ENCODE results near the gene GPSM1.

GRCh38 chr9:136374183-136374575, 46.8 kb downstream of the GPSM1 start:
- TF ChIP-seq MAX (IDR thresholded peaks at IDR 0.05; ENCODE audit: low read depth) (no peak), CTCF (IDR thresholded peaks at IDR 0.05) (no peak)

Data from SK-N-SH (cell line).